NCI-H2227 treated with DMSO at 0.1 percent for 48 hours (cell line): ENCODE results near the gene ANKRD62.

ENCODE experiments used
- DNase-seq: peaks from one replicate; lab custom pipeline; 2025; lab: John Stamatoyannopoulos, UW

The ANKRD62 gene

GRCh38 chr18:12093520-12094257, at the start of gene ANKRD62:
TSS of gene ANKRD62 (plus strand) at chr18:12093843. CDS start at chr18:12094018, 175 bp downstream.
- no peak for DNase-seq

DNA sequence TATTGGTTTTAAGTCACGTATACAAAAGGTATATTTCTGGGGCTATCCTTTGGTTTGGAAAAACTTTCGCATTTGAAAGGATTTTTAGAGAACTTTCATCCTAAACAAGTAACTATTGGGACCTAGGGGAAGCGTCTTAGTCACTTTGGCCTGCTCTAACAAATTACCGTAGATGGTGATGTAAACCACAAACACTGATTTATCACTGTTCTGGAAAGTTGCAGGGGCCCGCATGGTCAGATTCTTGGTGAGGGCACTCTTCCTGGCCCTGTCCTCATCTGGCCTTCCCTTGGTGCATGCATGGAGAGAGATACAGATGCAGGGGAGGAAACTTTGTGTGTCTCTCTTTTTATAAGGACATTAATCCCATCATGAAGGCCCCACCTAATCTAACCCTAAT, 49.1 kb upstream of the ANKRD62 start:
- DNase-seq = no peak

- DNase-seq = no peak
These were observed 47.4 kb upstream of the ANKRD62 start for GRCh38 chr18:12046046-12046750.

- no peak for DNase-seq
These were observed 46.8 kb upstream of the ANKRD62 start for GRCh38 chr18:12046751-12047335.

DNA sequence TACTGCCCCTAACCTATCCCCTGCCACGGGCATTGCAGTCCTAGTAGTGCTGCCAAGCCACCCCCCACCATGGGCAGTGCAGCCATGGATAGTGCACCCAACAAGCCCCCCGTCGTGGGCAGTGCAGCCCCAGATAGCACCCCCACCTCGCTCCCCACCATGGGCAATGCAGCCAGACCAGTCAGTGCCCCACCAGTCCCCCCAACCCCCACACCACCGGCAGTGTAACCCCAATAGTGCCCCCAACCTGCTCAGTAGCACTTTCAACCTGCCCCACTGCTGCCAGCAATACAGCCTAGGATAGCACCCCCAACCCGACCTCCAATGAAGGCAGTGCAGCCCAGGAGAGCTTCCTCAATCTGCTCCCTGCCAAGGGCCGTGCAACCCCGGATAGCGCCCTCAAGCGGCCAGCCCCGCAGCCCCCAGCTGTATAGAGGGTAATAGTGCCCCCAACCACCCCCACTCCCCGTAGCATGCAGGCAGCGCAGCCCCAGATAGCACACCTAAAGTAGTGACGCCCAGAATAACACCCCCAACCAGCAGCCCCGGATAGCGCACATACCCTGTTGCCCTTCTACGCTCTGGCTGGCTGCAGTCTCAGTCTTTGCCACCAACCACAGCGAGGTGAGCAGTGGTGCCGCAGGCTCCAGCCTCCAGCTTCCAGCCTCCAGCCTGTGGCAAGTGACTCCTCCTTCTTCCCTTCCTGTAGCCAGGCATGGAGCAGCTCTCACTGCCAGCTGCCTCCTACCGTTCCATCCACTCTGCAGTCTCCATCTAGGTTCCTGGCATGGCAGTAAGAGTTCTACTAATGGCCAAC, 45.4 kb upstream of the ANKRD62 start:
- no peak for DNase-seq

GRCh38 chr18:12048827-12049175, 44.8 kb upstream of the ANKRD62 start:
- DNase-seq = no peak

DNA sequence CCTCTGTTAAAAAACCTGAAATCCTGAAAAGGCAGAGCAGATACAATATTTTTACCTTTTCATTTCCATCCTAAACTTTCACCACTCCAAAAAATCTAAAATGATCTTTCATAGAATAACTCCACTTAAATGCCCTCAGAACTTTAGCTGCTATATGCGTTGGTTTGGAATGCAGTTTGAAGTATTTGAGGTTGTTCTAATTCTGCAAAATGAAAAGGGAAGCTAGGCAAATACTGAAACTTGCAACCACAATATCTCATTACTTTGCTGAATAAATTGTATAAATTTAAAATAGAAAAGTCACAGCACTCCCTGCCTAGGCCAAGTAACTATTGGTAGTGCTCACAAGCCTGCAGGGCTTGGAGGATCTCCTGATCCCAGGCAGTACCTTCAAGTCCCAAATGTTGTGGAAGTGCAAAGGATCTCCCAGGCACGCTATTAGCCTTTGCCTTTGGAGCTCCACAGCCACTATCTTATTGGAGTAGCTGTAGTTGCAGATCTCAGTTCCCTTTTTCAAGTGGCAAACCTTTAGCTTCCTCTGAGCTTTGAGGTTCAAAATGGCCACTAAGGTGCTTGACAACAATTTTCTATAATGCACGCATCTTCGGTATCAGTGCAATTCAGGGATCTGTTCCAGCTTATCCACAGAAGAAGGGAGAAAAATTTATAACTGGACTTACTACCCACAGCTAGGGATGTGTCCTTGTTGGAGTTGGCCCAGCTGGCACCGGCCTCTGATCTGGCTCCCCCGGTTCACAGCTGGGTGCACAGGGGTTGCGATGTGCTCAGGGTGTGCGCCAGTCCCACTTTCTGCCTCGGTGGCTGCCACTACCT, 43.4 kb upstream of the ANKRD62 start:
- no peak for DNase-seq

DNA sequence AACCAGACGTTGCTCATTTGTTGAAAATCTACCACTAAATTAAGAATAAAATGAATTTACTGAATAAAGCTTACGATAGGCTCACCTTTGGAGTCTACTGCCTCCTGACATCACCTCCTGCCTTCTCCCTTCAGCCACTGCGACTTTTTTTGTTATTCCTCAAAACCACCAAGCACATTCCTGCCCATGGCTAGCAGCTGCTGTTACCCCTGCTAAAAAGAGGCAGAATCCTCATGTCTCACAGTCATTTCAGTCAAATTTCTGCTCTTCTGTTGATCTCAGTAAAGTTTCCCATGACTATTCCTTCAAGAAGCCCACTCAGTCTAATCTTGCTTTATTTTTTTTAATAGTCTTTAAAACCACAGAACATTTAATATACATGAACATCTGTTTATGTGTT, 40.8 kb upstream of the ANKRD62 start:
- DNase-seq = no peak

DNA sequence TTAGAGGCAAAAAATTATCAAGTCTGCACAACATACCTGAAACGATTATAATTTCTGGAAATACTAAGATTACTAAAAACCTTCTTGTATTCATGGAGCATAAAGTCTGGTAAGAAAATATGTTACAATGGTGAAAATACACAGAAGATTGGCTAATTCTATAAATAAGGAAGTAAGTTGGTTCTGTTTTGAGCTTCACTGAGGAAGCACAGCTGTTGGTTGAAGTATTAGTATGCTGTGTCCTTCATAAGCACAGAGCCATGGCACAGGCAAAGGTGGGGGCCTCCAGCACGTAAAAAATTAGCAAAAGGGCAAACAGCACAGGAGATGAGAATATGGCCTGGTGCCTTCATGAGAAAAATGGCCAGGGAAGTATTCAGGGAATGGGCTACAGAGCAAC, 40.4 kb upstream of the ANKRD62 start:
- DNase-seq = no peak

- DNase-seq = no peak
These were observed 37.4 kb upstream of the ANKRD62 start for GRCh38 chr18:12056034-12056883.

GRCh38 chr18:12056884-12057402, 36.7 kb upstream of the ANKRD62 start:
- no peak for DNase-seq

GRCh38 chr18:12057419-12058039, 36.1 kb upstream of the ANKRD62 start:
- no peak for DNase-seq

- peak; percentile 76 for DNase-seq
These were observed 34.1 kb upstream of the ANKRD62 start for GRCh38 chr18:12059334-12060181.

GRCh38 chr18:12060182-12060870, 33.3 kb upstream of the ANKRD62 start:
- DNase-seq = no peak

DNA sequence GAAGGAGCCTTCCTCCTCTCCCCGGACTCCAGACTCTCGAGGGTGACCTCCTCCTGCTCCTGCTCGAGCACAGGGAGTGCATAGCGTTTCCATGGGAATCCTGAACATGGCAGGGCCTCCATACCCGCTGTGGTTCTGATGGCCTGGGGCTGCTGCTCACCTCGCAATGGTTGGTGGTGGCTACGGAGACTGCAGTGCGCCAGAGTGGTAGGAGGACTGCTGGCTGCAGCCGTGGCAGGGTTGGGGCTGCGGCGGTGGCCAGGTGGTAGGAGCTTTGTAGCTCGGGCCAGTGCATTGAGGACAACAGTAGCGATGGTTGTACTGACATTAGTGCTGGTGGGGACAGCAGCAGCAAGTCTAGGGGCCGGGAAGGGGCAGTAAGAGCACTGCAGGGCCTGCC, 32.0 kb upstream of the ANKRD62 start:
- DNase-seq = no peak

- DNase-seq = no peak
These were observed 30.7 kb upstream of the ANKRD62 start for GRCh38 chr18:12062974-12063373.

DNA sequence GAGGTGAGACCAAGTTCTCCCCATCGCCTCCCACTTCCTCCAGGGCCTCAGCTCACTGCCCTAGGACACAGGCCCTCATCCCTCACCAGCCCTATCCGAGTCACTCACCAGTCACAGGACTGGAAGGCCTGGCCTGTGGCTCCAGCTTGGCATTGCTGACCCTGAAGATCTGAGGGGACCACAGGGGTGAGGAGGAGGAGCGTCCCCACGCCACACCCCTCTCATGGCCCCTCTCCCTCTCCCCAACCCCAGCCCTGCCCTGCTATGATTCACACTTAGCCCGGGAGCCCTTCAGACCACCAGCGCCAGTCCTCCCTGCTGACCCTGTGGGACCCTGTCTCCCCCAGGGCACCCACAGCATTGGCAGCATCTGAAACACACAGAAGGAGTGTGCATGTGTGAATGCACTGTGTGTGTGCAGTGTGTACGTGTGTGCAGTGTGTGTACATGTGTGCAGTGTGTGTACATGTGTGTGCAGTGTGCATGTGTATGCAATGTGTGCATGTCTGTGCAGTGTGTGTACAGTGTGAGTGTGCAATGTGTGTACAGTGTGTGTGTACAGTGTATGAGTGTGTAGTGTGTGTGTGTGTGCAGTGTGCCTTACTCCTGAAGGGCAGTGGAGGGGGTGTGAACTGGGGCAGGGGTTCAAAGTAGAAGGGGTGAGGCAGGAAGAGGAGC, 29.4 kb upstream of the ANKRD62 start:
- DNase-seq = no peak

- no peak for DNase-seq
These were observed 28.2 kb upstream of the ANKRD62 start for GRCh38 chr18:12065397-12065796.
